ENCODE results near the gene S100A4. TPM values are rescaled to one million over a fixed set of nuclear protein-coding genes. Genes with fewer than 3 reads are reported as not detected.
"Not testable (repeated sequence)": the region's sequence is repeated elsewhere in the genome, so short reads cannot be mapped to it uniquely, and the experiment has no call there.

The S100A4 gene
- total RNA-seq, 1 donor from 2014 or later, result 114 TPM

- ATAC-seq (no peak), DNase-seq (no peak)
- intact Hi-C loops (cut with micrococcal nuclease), result no loop called here
These were observed 23.9 kb upstream of the S100A4 start for GRCh38 chr1:153569465-153569864.

GRCh38 chr1:153568367-153569099 lies 22.9 kb upstream of the S100A4 start:
- peak; percentile 92 for DNase-seq
- ATAC-seq, result peak; percentile 36
- intact Hi-C loops (cut with micrococcal nuclease), result no loop called here

GRCh38 chr1:153567621-153568366 lies 22.2 kb upstream of the S100A4 start:
- DNase-seq, result no peak
- ATAC-seq, result no peak
- intact Hi-C loops (cut with micrococcal nuclease), result no loop called here

GRCh38 chr1:153566414-153567371 lies 21.1 kb upstream of the S100A4 start:
- peak; percentile 91 for DNase-seq
- intact Hi-C loops (cut with micrococcal nuclease), result no loop called here
- ATAC-seq, result peak; percentile 94

- ATAC-seq, result peak; percentile 28
- no peak for DNase-seq
- intact Hi-C loops (cut with micrococcal nuclease), result no loop called here
These were observed 20.1 kb upstream of the S100A4 start, which contains the start of gene S100A2 for GRCh38 chr1:153565529-153566374. Gene S100A2, minus strand, starts transcription at chr1:153565844. Its CDS starts 1,967 bp downstream, at chr1:153563877.

GRCh38 chr1:153563991-153564390 lies 18.4 kb upstream of the S100A4 start:
- DNase-seq (no peak), ATAC-seq (no peak)
- intact Hi-C loops (cut with micrococcal nuclease), result no loop called here

- DNase-seq (no peak), ATAC-seq (no peak)
- intact Hi-C loops (cut with micrococcal nuclease), result no loop called here
These were observed 17.9 kb upstream of the S100A4 start for GRCh38 chr1:153563483-153563901.

GRCh38 chr1:153562021-153562420 lies 16.4 kb upstream of the S100A4 start:
- ATAC-seq; DNase-seq; intact Hi-C loops (cut with micrococcal nuclease): not testable (repeated sequence)

- intact Hi-C loops (cut with micrococcal nuclease), result no loop called here
- ATAC-seq (no peak), DNase-seq (no peak)
These were observed 15.9 kb upstream of the S100A4 start for GRCh38 chr1:153561466-153561985.

- intact Hi-C loops (cut with micrococcal nuclease), result no loop called here
- no peak for ATAC-seq
- DNase-seq, result peak; percentile 11
These were observed 15.3 kb upstream of the S100A4 start for GRCh38 chr1:153560771-153561465.

GRCh38 chr1:153560241-153560640 lies 14.6 kb upstream of the S100A4 start:
- ATAC-seq (no peak), DNase-seq (no peak)
- intact Hi-C loops (cut with micrococcal nuclease), result no loop called here

- DNase-seq (no peak), ATAC-seq (no peak)
- intact Hi-C loops (cut with micrococcal nuclease), result no loop called here
These were observed 12.3 kb upstream of the S100A4 start for GRCh38 chr1:153557877-153558276.

GRCh38 chr1:153556348-153556747 lies 10.7 kb upstream of the S100A4 start:
- ATAC-seq, result no peak
- intact Hi-C loops (cut with micrococcal nuclease), result no loop called here
- DNase-seq, result no peak

- DNase-seq, result peak; percentile 23
- intact Hi-C loops (cut with micrococcal nuclease), result no loop called here
- ATAC-seq, result peak; percentile 23
These were observed 8.4 kb upstream of the S100A4 start for GRCh38 chr1:153553830-153554541.

GRCh38 chr1:153553096-153553495 lies 7.5 kb upstream of the S100A4 start:
- no peak for ATAC-seq
- peak; percentile 10 for DNase-seq
- intact Hi-C loops (cut with micrococcal nuclease), result no loop called here

- DNase-seq, result peak; percentile 22
- intact Hi-C loops (cut with micrococcal nuclease), result no loop called here
- ATAC-seq, result no peak
These were observed 6.7 kb upstream of the S100A4 start for GRCh38 chr1:153552335-153552734.

GRCh38 chr1:153550827-153551500 lies 5.4 kb upstream of the S100A4 start:
- ATAC-seq, result no peak
- intact Hi-C loops (cut with micrococcal nuclease), result no loop called here
- peak; percentile 26 for DNase-seq
